Small intestine (tissue), 16 donors: ENCODE results near the gene TMPRSS13. TPM values are rescaled to one million over a fixed set of nuclear protein-coding genes. Genes with fewer than 3 reads are reported as not detected.
"Not testable (repeated sequence)": the region's sequence is repeated elsewhere in the genome, so short reads cannot be mapped to it uniquely, and the experiment has no call there.

Experiments
- DNase-seq, 2 donors: peaks; one replicate each; pipeline versions ENCODE4 v3.0.0 to v3.0.0-alpha.2; 2013
- FAIRE-seq: peaks from 2 replicates; lab custom pipeline; 2012; peaks lifted over from hg19 to GRCh38; lab: Jason Lieb, UNC
- H3K27ac ChIP-seq, 3 donors: one replicate each; pipeline ENCODE4 v1.5.1; 2013; ENCODE audit warnings: low read length in 2 of 3, mild to moderate bottlenecking in 2 of 3, control low read depth in 1 of 3, inconsistent platforms in 1 of 3, low read depth in 1 of 3, moderate library complexity in 1 of 3
- H3K27me3 ChIP-seq, 3 donors: one replicate each; pipeline ENCODE4 v1.6.1; 2013; ENCODE audit warnings: low read length in 3 of 3, inconsistent platforms in 1 of 3; ENCODE audit not compliant: control insufficient read depth in 3 of 3, insufficient read depth in 3 of 3
- H3K36me3 ChIP-seq, 3 donors: one replicate each; pipeline ENCODE4 v1.6.1; 2013; ENCODE audit warnings: low read length in 3 of 3, inconsistent platforms in 1 of 3, low read depth in 1 of 3, mild to moderate bottlenecking in 1 of 3, moderate library complexity in 1 of 3; ENCODE audit not compliant: control insufficient read depth in 3 of 3, insufficient read depth in 2 of 3
- H3K4me1 ChIP-seq, 3 donors: one replicate each; pipeline ENCODE4 v1.6.1; 2013; ENCODE audit warnings: low read length in 2 of 3, inconsistent platforms in 1 of 3, low read depth in 1 of 3, mild to moderate bottlenecking in 1 of 3, moderate library complexity in 1 of 3; ENCODE audit not compliant: control insufficient read depth in 3 of 3, insufficient read depth in 2 of 3
- H3K4me3 ChIP-seq, 3 donors: one replicate each; pipeline ENCODE4 v1.5.1; 2013; ENCODE audit warnings: low read length in 3 of 3, control low read depth in 1 of 3, inconsistent platforms in 1 of 3, low read depth in 1 of 3, mild to moderate bottlenecking in 1 of 3, moderate library complexity in 1 of 3
- H3K9me3 ChIP-seq, 2 donors: one replicate each; pipeline ENCODE4 v1.6.1; 2013; ENCODE audit warnings: low read depth in 1 of 2, low read length in 1 of 2; ENCODE audit not compliant: control insufficient read depth in 2 of 2, insufficient read depth in 1 of 2
- WGBS, 3 donors: extraction: QIAGEN DNeasy Blood & Tissue Kit; methylation state at CpG; one replicate each; pipeline ENCODE4 v1.1.7; 2013; 5-methylcytosine and 5-hydroxymethylcytosine counted together
- long read RNA-seq, 10 donors: transcript quantifications; one replicate each; lab custom pipeline, GENCODE V29; 2026
- polyA plus RNA-seq, 4 donors: library from polyadenylated mRNA; stranded (reverse) in 3 of 4; unstranded in 1 of 4; fragments of 200-250 nt in 3 of 4; fragments of 120-200 nt in 1 of 4; gene quantifications; one replicate each; pipeline versions ENCODE4 v1.2.1 to v1.2.3, GENCODE V29; 2013
- donor health status: healthy with polysubstance abuse.
- donor health status: control.
- donor health status: control.
- donor health status: Bipolar disorder and iron deficiency.
- donor health status: healthy.

Gene TMPRSS13
- 1 to 10 TPM in 1 of 4 donors, under 1 TPM in 1, not detected in 2; 0.18 to 6.8 TPM for polyA plus RNA-seq
- long read RNA-seq, donor 1 = 0 reads
- long read RNA-seq, donor 2 = 0 reads
- long read RNA-seq, donor 3 = 0 reads
- long read RNA-seq, donor 4 = 0 reads
- long read RNA-seq, donor 5 = 0 reads
- long read RNA-seq, donor 6 = 0 reads
- long read RNA-seq, donor 7 = 0 reads
- long read RNA-seq, donor 8 = 0 reads
- long read RNA-seq, donor 9 = 0 reads
- long read RNA-seq, donor 10, partial matches to known transcripts = 0 of 1 reads
- long read RNA-seq, donor 10, other reads (novel, unspliced or antisense) = 0 of 1 reads

DNA sequence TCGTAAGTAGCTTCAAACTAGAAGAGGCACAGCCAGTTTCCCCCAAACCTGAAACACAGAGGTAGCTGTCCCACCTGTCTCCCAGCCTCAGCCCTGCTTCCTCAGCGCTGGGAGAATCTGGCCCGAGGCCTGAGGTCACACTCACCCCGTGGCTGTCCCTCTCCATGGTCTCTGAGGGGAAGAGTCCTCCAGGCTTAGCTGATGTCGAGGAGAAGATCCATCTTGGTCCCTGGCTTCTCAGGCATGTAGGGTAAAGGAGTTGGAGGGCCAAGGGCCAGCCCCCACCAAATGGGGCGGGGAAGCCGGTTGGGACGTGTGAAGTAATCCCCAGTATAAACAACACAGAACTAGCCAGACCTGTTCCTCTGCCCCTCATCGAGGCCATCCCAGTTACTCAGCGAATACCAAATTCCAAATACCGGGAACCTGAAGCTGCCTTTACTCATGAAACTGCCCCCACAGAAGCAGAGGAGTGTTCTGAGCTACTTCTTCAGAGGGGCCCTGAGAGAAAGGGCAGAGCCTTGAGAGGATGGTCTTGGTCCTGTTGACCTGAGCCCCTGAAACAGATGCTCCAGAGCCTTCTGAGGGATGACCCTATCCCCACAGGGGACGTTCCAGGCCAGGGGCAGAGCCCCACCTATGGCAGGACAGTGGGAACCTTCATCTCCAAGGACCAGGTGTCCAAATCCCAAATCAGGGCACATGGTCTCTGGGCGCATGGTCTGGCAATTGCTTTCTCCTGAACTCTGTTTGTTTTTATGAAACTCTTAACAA lies at the start of gene TMPRSS13:
Gene TMPRSS13 (minus strand): TSS at position 261 of the 774 bp plus-strand sequence. CDS start 95 bp downstream, at position 166.
- FAIRE-seq (no peak), DNase-seq (peak in 1 of 2 donors; percentile 60)
- Histone ChIP-seq H3K36me3 (no peaks in the 10 kb centered on the region), H3K4me3 (no peak within 1 kb of the TSS), H3K27ac (no peak within 1 kb of the TSS), H3K9me3 (no peaks in the 10 kb centered on the region), H3K4me1 (peaks cover 0 to 4% (median 0%) of the 10 kb centered on the region in 3 donors), H3K27me3 (no peaks in the 10 kb centered on the region)
- 25 to 54% (median 37%) methylated on average over 13 of the region's 13 CpGs for WGBS, 3 donors

DNA sequence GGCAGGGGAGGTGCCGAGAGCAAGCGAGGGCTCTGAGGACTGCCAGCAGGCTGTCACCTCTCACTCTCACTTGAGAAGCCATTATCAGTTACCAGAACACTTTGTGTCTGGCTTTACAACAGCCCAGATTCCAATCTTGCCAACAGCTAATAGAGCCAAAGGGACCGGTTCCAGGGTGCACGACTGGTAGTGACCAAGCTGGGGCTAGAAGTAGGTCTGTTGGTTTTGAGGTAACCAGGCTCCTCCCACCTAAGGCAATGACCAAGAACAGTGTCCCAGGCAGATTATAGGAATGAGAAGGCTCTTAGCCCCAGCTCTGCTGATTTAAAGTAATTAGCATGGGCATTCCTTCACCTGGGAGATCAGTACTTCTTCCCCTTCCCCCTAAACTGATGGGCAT lies 49.8 kb upstream of the TMPRSS13 start:
- DNase-seq = no peak
- H3K27ac ChIP-seq = peak overlapping the region in 1 of 3 donors; percentile 56
- 72 to 83% (median 72%) methylated on average over 4 of the region's 4 CpGs for WGBS, 3 donors
- no peaks in the 10 kb centered on the region for H3K27me3 ChIP-seq
- FAIRE-seq = no peak
- H3K9me3 ChIP-seq = no peaks in the 10 kb centered on the region
- H3K4me3 ChIP-seq = no peak overlapping the region
- no peaks in the 10 kb centered on the region for H3K36me3 ChIP-seq
- no peaks in the 10 kb centered on the region for H3K4me1 ChIP-seq

DNA sequence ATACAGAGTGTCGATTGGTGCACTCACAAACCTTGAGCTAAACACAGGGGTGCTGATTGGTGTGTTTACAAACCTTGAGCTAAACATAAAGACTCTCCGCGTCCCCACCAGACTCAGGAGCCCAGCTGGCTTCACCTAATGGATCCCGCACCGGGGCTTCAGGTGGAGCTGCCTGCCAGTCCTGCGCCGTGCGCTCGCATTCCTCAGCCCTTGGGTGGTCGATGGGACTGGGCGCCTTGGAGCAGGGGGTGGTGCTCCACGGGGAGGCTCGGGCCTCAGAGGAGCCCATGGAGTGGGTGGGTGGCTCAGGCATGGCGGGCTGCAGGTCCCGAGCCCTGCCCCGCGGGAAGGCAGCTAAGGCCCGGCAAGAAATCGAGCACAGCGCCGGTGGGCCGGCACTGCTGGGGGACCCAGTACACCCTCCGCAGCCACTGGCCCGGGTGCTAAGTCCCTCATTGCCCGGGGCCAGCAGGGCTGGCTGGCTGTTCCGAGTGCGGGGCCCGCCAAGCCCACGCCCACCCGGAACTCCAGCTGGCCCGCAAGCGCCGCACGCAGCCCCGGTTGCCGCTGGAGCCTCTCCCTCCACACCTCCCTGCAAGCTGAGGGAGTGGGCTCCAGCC lies 49.2 kb upstream of the TMPRSS13 start:
- not testable (repeated sequence) for H3K4me1 ChIP-seq

DNA sequence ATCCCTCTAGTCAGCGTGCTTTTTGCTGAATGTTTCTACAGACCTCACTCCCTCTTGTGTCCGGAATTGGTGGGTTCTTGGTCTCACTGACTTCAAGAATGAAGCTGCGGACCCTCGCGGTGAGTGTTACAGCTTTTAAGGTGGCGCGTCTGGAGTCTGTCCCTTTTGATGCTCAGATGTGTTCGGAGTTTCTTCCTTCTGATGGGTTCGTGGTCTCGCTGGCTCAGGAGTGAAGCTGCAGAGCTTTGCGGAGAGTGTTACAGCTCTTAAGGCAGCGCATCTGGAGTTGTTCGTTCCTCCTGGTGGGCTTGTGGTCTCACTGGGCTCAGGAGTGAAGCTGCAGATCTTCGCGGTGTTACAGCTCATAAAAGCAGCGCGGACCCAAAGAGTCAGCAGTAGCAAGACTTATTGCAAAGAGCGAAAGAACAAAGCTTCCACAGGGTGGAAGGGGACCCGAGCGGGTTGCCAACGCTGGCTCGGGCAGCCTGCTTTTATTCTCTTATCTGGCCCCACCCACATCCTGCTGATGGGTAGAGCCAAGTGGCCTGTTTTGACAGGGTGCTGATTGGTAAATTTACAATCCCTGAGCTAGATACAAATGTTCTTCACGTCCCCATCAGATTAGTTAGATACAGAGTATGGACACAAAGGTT lies 48.5 kb upstream of the TMPRSS13 start:
- not testable (repeated sequence) for H3K27ac ChIP-seq, FAIRE-seq, H3K4me1 ChIP-seq, H3K36me3 ChIP-seq, DNase-seq, H3K9me3 ChIP-seq, H3K4me3 ChIP-seq, H3K27me3 ChIP-seq
- 81 to 84% (median 83%) methylated on average over 23 of the region's 23 CpGs for WGBS, 3 donors

More for the DNA sequence above, 49.2 kb upstream of the TMPRSS13 start:
- not testable (repeated sequence) for FAIRE-seq, H3K9me3 ChIP-seq, H3K4me3 ChIP-seq, H3K27me3 ChIP-seq, H3K36me3 ChIP-seq, DNase-seq, H3K27ac ChIP-seq
- whole genome bisulfite sequencing, 3 donors = 94 to 96% (median 96%) methylated on average over 18 to 36 of the region's 36 CpGs

DNA sequence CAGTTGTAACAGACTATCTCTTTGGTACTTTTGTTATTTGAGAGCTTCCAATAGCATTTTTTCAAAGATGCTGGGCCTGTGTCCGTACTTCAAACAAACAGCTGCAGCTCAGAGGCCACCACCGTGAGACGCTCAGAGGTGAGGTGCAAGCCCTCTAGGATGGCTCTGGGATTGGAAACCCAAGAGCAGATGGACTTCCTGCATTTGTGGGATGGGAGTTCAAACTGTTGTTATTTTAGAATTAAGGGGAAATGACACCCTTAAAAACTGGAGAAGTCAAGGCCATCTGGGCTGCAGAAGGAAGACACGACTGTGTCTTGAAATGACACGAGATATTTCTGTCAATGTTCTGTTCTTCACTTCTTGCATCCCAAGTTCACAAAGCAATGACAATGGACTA lies 47.8 kb upstream of the TMPRSS13 start:
- Histone ChIP-seq H3K4me3 (no peak overlapping the region), H3K9me3 (no peaks in the 10 kb centered on the region), H3K27me3 (no peaks in the 10 kb centered on the region), H3K27ac (no peak overlapping the region), H3K36me3 (no peaks in the 10 kb centered on the region), H3K4me1 (peaks cover 0 to 8% (median 3%) of the 10 kb centered on the region in 3 donors)
- DNase-seq (no peak), FAIRE-seq (no peak)
- WGBS, 3 donors = 82 to 97% (median 90%) methylated on average over 5 of the region's 5 CpGs

DNA sequence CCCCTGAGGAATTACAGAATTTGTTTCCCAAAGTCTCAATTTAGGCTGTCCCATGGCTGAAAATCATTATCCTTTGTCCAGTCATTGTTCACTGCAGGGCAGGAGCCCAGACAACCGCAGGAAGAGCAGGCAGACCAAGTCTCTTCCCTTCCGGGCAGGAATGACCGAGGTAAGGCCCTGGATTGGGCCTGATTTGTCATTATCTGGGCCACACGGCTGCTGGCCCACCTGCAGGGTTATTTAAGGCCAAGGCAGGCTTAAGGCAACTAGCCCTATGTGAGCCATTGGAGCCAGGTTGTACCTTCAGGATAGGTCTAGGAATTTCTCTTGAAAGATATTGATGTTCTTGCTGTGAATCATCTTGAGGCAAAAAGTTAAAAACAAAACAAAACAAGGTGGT lies 47.2 kb upstream of the TMPRSS13 start:
- WGBS, 3 donors = 84 to 87% (median 87%) methylated on average over 4 of the region's 4 CpGs
- Histone ChIP-seq H3K27ac (no peak overlapping the region), H3K4me3 (no peak overlapping the region), H3K36me3 (no peaks in the 10 kb centered on the region), H3K27me3 (no peaks in the 10 kb centered on the region), H3K4me1 (peaks cover 0 to 8% (median 3%) of the 10 kb centered on the region in 3 donors), H3K9me3 (no peaks in the 10 kb centered on the region)
- DNase-seq (no peak), FAIRE-seq (no peak)

DNA sequence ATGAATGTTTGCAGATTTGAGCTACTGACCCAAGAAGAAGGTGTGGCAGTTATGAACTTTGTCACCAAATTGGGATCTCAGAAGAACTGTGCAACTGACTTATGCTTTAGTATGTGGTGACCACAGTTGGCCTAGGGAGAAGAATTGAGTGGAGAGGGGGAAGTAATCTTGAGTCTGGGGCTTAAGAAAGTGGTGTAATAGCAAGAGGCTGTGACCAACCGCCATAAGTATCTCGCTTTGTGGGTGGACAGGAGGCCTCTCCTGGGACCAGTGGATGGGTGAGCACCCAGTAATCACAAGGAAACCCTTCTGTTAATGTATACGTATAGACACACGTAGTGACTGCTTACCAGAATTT lies 44.3 kb upstream of the TMPRSS13 start:
- no peaks in the 10 kb centered on the region for H3K36me3 ChIP-seq
- 88% methylated on average over 4 of the region's 4 CpGs for WGBS, 3 donors
- H3K4me1 ChIP-seq = peaks cover 0 to 8% (median 3%) of the 10 kb centered on the region in 3 donors
- H3K27ac ChIP-seq = no peak overlapping the region
- DNase-seq (peak in 1 of 2 donors; percentile 68), FAIRE-seq (no peak)
- no peak overlapping the region for H3K4me3 ChIP-seq
- no peaks in the 10 kb centered on the region for H3K27me3 ChIP-seq
- no peaks in the 10 kb centered on the region for H3K9me3 ChIP-seq
